GM23338 (cell line): ENCODE data around the gene C2CD4D. TPM values are rescaled to one million over a fixed set of nuclear protein-coding genes. Genes with fewer than 3 reads are reported as not detected.

Source experiments
- ATAC-seq: fragments of 200-7000 bp; cut with Tn5 transposase; 3 replicates; pipeline ENCODE4 v1.9.1; 2020
- DNase-seq: peaks from one replicate; pipeline ENCODE4 v3.0.0-alpha.2; 2015; ENCODE audit warnings: low spot score
- H2AFZ ChIP-seq: fragments of 200-600 bp; sonication (generic); 2 replicates; pipeline ENCODE4 v1.8.0; 2016; ENCODE audit warnings: antibody characterized with exemption, mild to moderate bottlenecking, moderate library complexity
- H3F3A ChIP-seq: fragments of 200-600 bp; sonication (generic); replicated peaks from 2 replicates; pipeline ENCODE4 v1.8.0; 2017; ENCODE audit warnings: antibody characterized with exemption, mixed run types, low read depth
- H3K27ac ChIP-seq: fragments of 200-600 bp; sonication (generic); 2 replicates; pipeline ENCODE4 v1.6.1; 2016; ENCODE audit warnings: low read depth
- H3K27me3 ChIP-seq: fragments of 200-600 bp; sonication (generic); 2 replicates; pipeline ENCODE4 v1.8.0; 2016; ENCODE audit warnings: mild to moderate bottlenecking, mixed run types, moderate library complexity; ENCODE audit not compliant: insufficient read depth
- H3K36me3 ChIP-seq: fragments of 200-600 bp; sonication (generic); 2 replicates; pipeline ENCODE4 v1.8.0; 2016; ENCODE audit warnings: mild to moderate bottlenecking; ENCODE audit not compliant: insufficient read depth
- H3K4me1 ChIP-seq: fragments of 200-600 bp; sonication (generic); 2 replicates; pipeline ENCODE4 v1.8.0; 2016; ENCODE audit warnings: mild to moderate bottlenecking, moderate library complexity; ENCODE audit not compliant: insufficient read depth
- H3K4me2 ChIP-seq: fragments of 200-600 bp; sonication (generic); 2 replicates; pipeline ENCODE4 v1.7.1; 2017; ENCODE audit warnings: mixed run types
- H3K4me3 ChIP-seq: fragments of 200-600 bp; sonication (generic); 2 replicates; pipeline ENCODE4 v1.6.1; 2016; ENCODE audit warnings: mixed run types
- H3K79me2 ChIP-seq: fragments of 200-600 bp; sonication (generic); replicated peaks from 2 replicates; pipeline ENCODE4 v1.8.0; 2017; ENCODE audit warnings: mild to moderate bottlenecking; ENCODE audit not compliant: insufficient read depth
- H3K9me2 ChIP-seq: fragments of 200-600 bp; sonication (generic); 2 replicates; pipeline ENCODE4 v1.8.0; 2017; ENCODE audit not compliant: insufficient read depth
- H4K20me1 ChIP-seq: fragments of 200-600 bp; sonication (generic); replicated peaks from 2 replicates; pipeline ENCODE4 v1.8.0; 2017; ENCODE audit warnings: mild to moderate bottlenecking; ENCODE audit not compliant: insufficient read depth
- H3K27ac Mint-ChIP-seq: 2 replicates; pipeline ENCODE4 v1.8.0; 2020; ENCODE audit warnings: inconsistent platforms, mild to moderate bottlenecking, moderate library complexity, mixed read lengths
- H3K27me3 Mint-ChIP-seq: 3 replicates; pipeline ENCODE4 v1.8.0; 2022; ENCODE audit warnings: low read depth, mild to moderate bottlenecking, moderate library complexity, mixed read lengths, inconsistent platforms; ENCODE audit not compliant: insufficient read depth, poor library complexity
- H3K36me3 Mint-ChIP-seq: 3 replicates; pipeline ENCODE4 v1.8.0; 2021; ENCODE audit warnings: low read depth, mild to moderate bottlenecking, inconsistent platforms, moderate library complexity, mixed read lengths
- H3K4me1 Mint-ChIP-seq: 3 replicates; pipeline ENCODE4 v1.8.0; 2020; ENCODE audit warnings: mild to moderate bottlenecking, inconsistent platforms, mixed read lengths
- H3K4me3 Mint-ChIP-seq: 3 replicates; pipeline ENCODE4 v1.8.0; 2021; ENCODE audit warnings: moderate library complexity, mild to moderate bottlenecking, inconsistent platforms, mixed read lengths
- H3K9me3 Mint-ChIP-seq: 3 replicates; pipeline ENCODE4 v1.8.0; 2020; ENCODE audit warnings: moderate library complexity, mild to moderate bottlenecking, inconsistent platforms, mixed read lengths
- CREB1 ChIP-seq: fragments of 250-450 bp; sonication (Bioruptor Pico); IDR thresholded peaks from 2 replicates; pipeline ENCODE4 v1.5.0; 2020; ENCODE audit warnings: low read depth, mild to moderate bottlenecking, moderate library complexity
- EZH2 ChIP-seq: fragments of 200-600 bp; sonication (generic); IDR thresholded peaks from one replicate; pipeline ENCODE4 v1.8.0; 2017; ENCODE audit warnings: antibody characterized with exemption, mild to moderate bottlenecking, low read depth; ENCODE audit not compliant: unreplicated experiment
- EZH2phosphoT487 ChIP-seq: fragments of 200-600 bp; sonication (generic); IDR thresholded peaks from one replicate; pipeline ENCODE4 v1.8.1; 2018; ENCODE audit warnings: antibody characterized with exemption; ENCODE audit not compliant: unreplicated experiment
- JUNB ChIP-seq: IDR thresholded peaks from one replicate; pipeline ENCODE4 v1.6.1; 2016; ENCODE audit warnings: antibody characterized with exemption; ENCODE audit not compliant: unreplicated experiment
- NANOG ChIP-seq: IDR thresholded peaks from 2 replicates; pipeline ENCODE4 v1.6.1; 2016; ENCODE audit warnings: antibody characterized with exemption, borderline replicate concordance
- POLR2AphosphoS5 ChIP-seq: IDR thresholded peaks from 2 replicates; pipeline ENCODE4 v1.6.1; 2016; ENCODE audit warnings: antibody characterized with exemption, low read depth
- STAT1 ChIP-seq: IDR thresholded peaks from one replicate; pipeline ENCODE4 v1.6.1; 2016; ENCODE audit warnings: antibody characterized with exemption; ENCODE audit not compliant: unreplicated experiment
- ZNF114 ChIP-seq: fragments of 250-450 bp; sonication (Bioruptor Pico); IDR thresholded peaks from 2 replicates; pipeline ENCODE4 v1.5.0; 2020; ENCODE audit warnings: mild to moderate bottlenecking, moderate library complexity
- ZNF331 ChIP-seq: fragments of 250-450 bp; sonication (Bioruptor Pico); IDR thresholded peaks from 2 replicates; pipeline ENCODE4 v1.5.0; 2020; ENCODE audit warnings: low read depth, mild to moderate bottlenecking, moderate library complexity
- polyA plus RNA-seq: library from polyadenylated mRNA; unstranded; fragments of >200 nt; fragmentation: Nextera tagmentation; extraction: Ambion mirVana; gene quantifications from 2 replicates; pipeline ENCODE4 v1.2.1, GENCODE V29; 2016
- total RNA-seq: library from RNA; depleted of rRNA; stranded (reverse); fragments of >200 nt; shearing (Covaris generic); gene quantifications from 2 replicates; pipeline ENCODE4 v1.2.3, GENCODE V29; 2014
- TF ChIP-seq, protein P1 (sequence below): IDR thresholded peaks from one replicate; pipeline ENCODE4 v1.6.1; 2018; ENCODE audit warnings: antibody characterized with exemption; ENCODE audit not compliant: unreplicated experiment
- TF ChIP-seq, protein P2 (sequence below), 2 experiments: fragments of 200-600 bp in 1 of 2; sonication (generic) in 1 of 2; conservative IDR thresholded peaks; 2 replicates each; pipeline versions ENCODE4 v1.5.1 to v1.6.1; 2016 to 2017; ENCODE audit warnings: antibody characterized with exemption in 2 of 2, low read depth in 2 of 2, mild to moderate bottlenecking in 2 of 2, moderate library complexity in 1 of 2
- TF ChIP-seq, protein P3 (sequence below): IDR thresholded peaks from 2 replicates; pipeline ENCODE4 v1.6.1; 2016; ENCODE audit warnings: antibody characterized with exemption
- TF ChIP-seq, protein P4 (sequence below): fragments of 250-450 bp; sonication (Bioruptor Pico); IDR thresholded peaks from 2 replicates; pipeline ENCODE4 v1.5.0; 2020; ENCODE audit warnings: mild to moderate bottlenecking, moderate library complexity

The C2CD4D gene
- total and polyA plus RNA-seq, 2 experiments from 2014 or later, result 0.35 to 0.82 TPM

DNA sequence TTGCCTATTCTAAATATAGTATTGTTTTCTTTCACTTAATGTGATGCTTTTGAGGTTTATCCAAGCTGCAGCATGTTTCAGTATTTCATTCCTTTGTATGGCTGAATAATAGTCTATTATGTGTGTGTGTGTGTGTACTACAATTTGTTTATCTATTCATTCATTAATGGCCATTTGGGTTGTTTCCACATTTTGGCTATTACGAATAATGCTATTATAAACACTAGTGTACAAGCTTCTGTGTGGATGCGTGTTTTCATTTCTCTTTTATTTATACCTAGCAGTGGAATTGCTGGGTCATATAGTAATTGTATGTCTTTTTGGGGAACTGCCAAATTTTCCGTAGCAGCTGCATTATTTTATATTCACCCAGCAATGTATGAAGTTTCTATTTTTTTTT lies 28.9 kb upstream of the C2CD4D start:
- no peak overlapping the region for H3K27ac ChIP-seq
- TF ChIP-seq ZNF114 (no peak), POLR2AphosphoS5 (no peak), STAT1 (no peak), CREB1 (CRISPR knock-in tag) (no peak), EZH2 (no peak), JUNB (no peak), NANOG (no peak), ZNF331 (CRISPR knock-in tag) (no peak), EZH2phosphoT487 (no peak)
- TF ChIP-seq, protein P1, sequence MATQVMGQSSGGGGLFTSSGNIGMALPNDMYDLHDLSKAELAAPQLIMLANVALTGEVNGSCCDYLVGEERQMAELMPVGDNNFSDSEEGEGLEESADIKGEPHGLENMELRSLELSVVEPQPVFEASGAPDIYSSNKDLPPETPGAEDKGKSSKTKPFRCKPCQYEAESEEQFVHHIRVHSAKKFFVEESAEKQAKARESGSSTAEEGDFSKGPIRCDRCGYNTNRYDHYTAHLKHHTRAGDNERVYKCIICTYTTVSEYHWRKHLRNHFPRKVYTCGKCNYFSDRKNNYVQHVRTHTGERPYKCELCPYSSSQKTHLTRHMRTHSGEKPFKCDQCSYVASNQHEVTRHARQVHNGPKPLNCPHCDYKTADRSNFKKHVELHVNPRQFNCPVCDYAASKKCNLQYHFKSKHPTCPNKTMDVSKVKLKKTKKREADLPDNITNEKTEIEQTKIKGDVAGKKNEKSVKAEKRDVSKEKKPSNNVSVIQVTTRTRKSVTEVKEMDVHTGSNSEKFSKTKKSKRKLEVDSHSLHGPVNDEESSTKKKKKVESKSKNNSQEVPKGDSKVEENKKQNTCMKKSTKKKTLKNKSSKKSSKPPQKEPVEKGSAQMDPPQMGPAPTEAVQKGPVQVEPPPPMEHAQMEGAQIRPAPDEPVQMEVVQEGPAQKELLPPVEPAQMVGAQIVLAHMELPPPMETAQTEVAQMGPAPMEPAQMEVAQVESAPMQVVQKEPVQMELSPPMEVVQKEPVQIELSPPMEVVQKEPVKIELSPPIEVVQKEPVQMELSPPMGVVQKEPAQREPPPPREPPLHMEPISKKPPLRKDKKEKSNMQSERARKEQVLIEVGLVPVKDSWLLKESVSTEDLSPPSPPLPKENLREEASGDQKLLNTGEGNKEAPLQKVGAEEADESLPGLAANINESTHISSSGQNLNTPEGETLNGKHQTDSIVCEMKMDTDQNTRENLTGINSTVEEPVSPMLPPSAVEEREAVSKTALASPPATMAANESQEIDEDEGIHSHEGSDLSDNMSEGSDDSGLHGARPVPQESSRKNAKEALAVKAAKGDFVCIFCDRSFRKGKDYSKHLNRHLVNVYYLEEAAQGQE, result no peak
- TF ChIP-seq, protein P2, sequence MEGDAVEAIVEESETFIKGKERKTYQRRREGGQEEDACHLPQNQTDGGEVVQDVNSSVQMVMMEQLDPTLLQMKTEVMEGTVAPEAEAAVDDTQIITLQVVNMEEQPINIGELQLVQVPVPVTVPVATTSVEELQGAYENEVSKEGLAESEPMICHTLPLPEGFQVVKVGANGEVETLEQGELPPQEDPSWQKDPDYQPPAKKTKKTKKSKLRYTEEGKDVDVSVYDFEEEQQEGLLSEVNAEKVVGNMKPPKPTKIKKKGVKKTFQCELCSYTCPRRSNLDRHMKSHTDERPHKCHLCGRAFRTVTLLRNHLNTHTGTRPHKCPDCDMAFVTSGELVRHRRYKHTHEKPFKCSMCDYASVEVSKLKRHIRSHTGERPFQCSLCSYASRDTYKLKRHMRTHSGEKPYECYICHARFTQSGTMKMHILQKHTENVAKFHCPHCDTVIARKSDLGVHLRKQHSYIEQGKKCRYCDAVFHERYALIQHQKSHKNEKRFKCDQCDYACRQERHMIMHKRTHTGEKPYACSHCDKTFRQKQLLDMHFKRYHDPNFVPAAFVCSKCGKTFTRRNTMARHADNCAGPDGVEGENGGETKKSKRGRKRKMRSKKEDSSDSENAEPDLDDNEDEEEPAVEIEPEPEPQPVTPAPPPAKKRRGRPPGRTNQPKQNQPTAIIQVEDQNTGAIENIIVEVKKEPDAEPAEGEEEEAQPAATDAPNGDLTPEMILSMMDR (conservative IDR thresholded peaks at IDR 0.05; ENCODE audit: low read depth in 2 of 2), result no peak
- TF ChIP-seq, protein P3, sequence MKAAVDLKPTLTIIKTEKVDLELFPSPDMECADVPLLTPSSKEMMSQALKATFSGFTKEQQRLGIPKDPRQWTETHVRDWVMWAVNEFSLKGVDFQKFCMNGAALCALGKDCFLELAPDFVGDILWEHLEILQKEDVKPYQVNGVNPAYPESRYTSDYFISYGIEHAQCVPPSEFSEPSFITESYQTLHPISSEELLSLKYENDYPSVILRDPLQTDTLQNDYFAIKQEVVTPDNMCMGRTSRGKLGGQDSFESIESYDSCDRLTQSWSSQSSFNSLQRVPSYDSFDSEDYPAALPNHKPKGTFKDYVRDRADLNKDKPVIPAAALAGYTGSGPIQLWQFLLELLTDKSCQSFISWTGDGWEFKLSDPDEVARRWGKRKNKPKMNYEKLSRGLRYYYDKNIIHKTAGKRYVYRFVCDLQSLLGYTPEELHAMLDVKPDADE, result no peak
- TF ChIP-seq, protein P4, sequence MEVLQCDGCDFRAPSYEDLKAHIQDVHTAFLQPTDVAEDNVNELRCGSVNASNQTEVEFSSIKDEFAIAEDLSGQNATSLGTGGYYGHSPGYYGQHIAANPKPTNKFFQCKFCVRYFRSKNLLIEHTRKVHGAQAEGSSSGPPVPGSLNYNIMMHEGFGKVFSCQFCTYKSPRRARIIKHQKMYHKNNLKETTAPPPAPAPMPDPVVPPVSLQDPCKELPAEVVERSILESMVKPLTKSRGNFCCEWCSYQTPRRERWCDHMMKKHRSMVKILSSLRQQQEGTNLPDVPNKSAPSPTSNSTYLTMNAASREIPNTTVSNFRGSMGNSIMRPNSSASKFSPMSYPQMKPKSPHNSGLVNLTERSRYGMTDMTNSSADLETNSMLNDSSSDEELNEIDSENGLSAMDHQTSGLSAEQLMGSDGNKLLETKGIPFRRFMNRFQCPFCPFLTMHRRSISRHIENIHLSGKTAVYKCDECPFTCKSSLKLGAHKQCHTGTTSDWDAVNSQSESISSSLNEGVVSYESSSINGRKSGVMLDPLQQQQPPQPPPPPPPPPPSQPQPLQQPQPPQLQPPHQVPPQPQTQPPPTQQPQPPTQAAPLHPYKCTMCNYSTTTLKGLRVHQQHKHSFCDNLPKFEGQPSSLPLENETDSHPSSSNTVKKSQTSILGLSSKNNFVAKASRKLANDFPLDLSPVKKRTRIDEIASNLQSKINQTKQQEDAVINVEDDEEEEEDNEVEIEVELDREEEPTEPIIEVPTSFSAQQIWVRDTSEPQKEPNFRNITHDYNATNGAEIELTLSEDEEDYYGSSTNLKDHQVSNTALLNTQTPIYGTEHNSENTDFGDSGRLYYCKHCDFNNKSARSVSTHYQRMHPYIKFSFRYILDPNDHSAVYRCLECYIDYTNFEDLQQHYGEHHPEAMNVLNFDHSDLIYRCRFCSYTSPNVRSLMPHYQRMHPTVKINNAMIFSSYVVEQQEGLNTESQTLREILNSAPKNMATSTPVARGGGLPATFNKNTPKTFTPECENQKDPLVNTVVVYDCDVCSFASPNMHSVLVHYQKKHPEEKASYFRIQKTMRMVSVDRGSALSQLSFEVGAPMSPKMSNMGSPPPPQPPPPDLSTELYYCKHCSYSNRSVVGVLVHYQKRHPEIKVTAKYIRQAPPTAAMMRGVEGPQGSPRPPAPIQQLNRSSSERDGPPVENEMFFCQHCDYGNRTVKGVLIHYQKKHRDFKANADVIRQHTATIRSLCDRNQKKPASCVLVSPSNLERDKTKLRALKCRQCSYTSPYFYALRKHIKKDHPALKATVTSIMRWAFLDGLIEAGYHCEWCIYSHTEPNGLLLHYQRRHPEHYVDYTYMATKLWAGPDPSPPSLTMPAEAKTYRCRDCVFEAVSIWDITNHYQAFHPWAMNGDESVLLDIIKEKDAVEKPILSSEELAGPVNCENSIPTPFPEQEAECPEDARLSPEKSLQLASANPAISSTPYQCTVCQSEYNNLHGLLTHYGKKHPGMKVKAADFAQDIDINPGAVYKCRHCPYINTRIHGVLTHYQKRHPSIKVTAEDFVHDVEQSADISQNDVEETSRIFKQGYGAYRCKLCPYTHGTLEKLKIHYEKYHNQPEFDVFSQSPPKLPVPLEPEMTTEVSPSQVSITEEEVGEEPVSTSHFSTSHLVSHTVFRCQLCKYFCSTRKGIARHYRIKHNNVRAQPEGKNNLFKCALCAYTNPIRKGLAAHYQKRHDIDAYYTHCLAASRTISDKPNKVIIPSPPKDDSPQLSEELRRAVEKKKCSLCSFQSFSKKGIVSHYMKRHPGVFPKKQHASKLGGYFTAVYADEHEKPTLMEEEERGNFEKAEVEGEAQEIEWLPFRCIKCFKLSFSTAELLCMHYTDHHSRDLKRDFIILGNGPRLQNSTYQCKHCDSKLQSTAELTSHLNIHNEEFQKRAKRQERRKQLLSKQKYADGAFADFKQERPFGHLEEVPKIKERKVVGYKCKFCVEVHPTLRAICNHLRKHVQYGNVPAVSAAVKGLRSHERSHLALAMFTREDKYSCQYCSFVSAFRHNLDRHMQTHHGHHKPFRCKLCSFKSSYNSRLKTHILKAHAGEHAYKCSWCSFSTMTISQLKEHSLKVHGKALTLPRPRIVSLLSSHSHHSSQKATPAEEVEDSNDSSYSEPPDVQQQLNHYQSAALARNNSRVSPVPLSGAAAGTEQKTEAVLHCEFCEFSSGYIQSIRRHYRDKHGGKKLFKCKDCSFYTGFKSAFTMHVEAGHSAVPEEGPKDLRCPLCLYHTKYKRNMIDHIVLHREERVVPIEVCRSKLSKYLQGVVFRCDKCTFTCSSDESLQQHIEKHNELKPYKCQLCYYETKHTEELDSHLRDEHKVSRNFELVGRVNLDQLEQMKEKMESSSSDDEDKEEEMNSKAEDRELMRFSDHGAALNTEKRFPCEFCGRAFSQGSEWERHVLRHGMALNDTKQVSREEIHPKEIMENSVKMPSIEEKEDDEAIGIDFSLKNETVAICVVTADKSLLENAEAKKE (CRISPR knock-in tag), result no peak
- no peak overlapping the region for H3K4me3 Mint-ChIP-seq
- H3K36me3 ChIP-seq, result no peaks in the 10 kb centered on the region
- H3K27me3 Mint-ChIP-seq, result peaks cover 8% of the 10 kb centered on the region
- H3F3A ChIP-seq, result no peaks in the 10 kb centered on the region
- no peaks in the 10 kb centered on the region for H3K79me2 ChIP-seq
- no peak overlapping the region for H3K27ac Mint-ChIP-seq
- no peak for ATAC-seq
- no peaks in the 10 kb centered on the region for H3K9me2 ChIP-seq
- DNase-seq, result no peak
- H3K27me3 ChIP-seq, result peaks cover 23% of the 10 kb centered on the region; the same call in 1 of the 2 replicates
- H3K4me1 Mint-ChIP-seq, result peaks cover 15% of the 10 kb centered on the region
- 0 out of 2 replicates have a peak, but pooled peaks cover 4% of the 10 kb centered on the region for H4K20me1 ChIP-seq
- H3K36me3 Mint-ChIP-seq, result no peaks in the 10 kb centered on the region
- H3K4me2 ChIP-seq, result no peak overlapping the region
- no peaks in the 10 kb centered on the region for H3K9me3 Mint-ChIP-seq
- no peak overlapping the region for H2AFZ ChIP-seq
- no peak overlapping the region for H3K4me3 ChIP-seq
- H3K4me1 ChIP-seq, result no peaks in the 10 kb centered on the region
